Stomach smooth muscle (tissue), 2 donors: ENCODE results near the gene NFE2L1.
A peak's percentile ranks its signal among the peaks of the same experiment; 100 is the strongest.

Experiments used
- H3K27ac ChIP-seq: one replicate; pipeline ENCODE4 v1.7.0; 2013; ENCODE audit warnings: mild to moderate bottlenecking, low read length, inconsistent platforms
- H3K27me3 ChIP-seq, 2 donors: one replicate each; pipeline ENCODE4 v1.7.0; 2013; ENCODE audit warnings: low read length in 2 of 2; ENCODE audit not compliant: insufficient read depth in 2 of 2, control insufficient read depth in 1 of 2
- H3K36me3 ChIP-seq, 2 donors: one replicate each; pipeline ENCODE4 v1.7.0; 2013; ENCODE audit warnings: low read length in 2 of 2; ENCODE audit not compliant: control insufficient read depth in 2 of 2, insufficient read depth in 2 of 2
- H3K4me1 ChIP-seq: one replicate; pipeline ENCODE4 v1.7.0; 2013; ENCODE audit warnings: low read length; ENCODE audit not compliant: control insufficient read depth, insufficient read depth
- H3K4me3 ChIP-seq, 2 donors: one replicate each; pipeline ENCODE4 v1.7.0; 2013; ENCODE audit warnings: low read length in 2 of 2
- H3K9ac ChIP-seq, 2 donors: one replicate each; pipeline ENCODE4 v1.7.0; 2013; ENCODE audit warnings: low read length in 2 of 2, mild to moderate bottlenecking in 1 of 2
- H3K9me3 ChIP-seq, 2 donors: one replicate each; pipeline ENCODE4 v1.7.0; 2013; ENCODE audit warnings: low read length in 2 of 2; ENCODE audit not compliant: control insufficient read depth in 2 of 2
- donor health status: healthy.
- donor health status: Pancreatic carcinoma.

NFE2L1 gene

GRCh38 chr17:48036693-48037035, 11.5 kb upstream of the NFE2L1 start:
- Histone ChIP-seq H3K27me3 (no peaks in the 10 kb centered on the region), H3K4me3 (peak overlapping the region; percentile 69 to 82), H3K27ac (peak overlapping the region; percentile 31), H3K9me3 (no peaks in the 10 kb centered on the region), H3K9ac (peak overlapping the region; percentile 60 to 65), H3K4me1 (peaks cover 15% of the 10 kb centered on the region), H3K36me3 (peaks cover 0 to 4% of the 10 kb centered on the region in 2 donors)

GRCh38 chr17:48037036-48037837, 10.9 kb upstream of the NFE2L1 start, which contains the start of gene COPZ2:
TSS of gene COPZ2 (minus strand) at chr17:48037797. CDS start at chr17:48037777, 20 bp downstream.
- H3K4me3 ChIP-seq: peak within 1 kb of the TSS; percentile 69 to 82
- no peaks in the 10 kb centered on the region for H3K27me3 ChIP-seq
- peak within 1 kb of the TSS; percentile 66 for H3K27ac ChIP-seq
- peaks cover 15% of the 10 kb centered on the region for H3K4me1 ChIP-seq
- H3K9me3 ChIP-seq: no peaks in the 10 kb centered on the region
- peaks cover 0 to 3% of the 10 kb centered on the region in 2 donors for H3K36me3 ChIP-seq
- peak within 1 kb of the TSS; percentile 60 to 65 for H3K9ac ChIP-seq

- Histone ChIP-seq H3K27me3 (no peaks in the 10 kb centered on the region), H3K9me3 (no peaks in the 10 kb centered on the region), H3K27ac (peak overlapping the region; percentile 41), H3K9ac (peak overlapping the region; percentile 30 to 58), H3K4me3 (peak overlapping the region; percentile 38 to 61), H3K4me1 (peaks cover 15% of the 10 kb centered on the region), H3K36me3 (no peaks in the 10 kb centered on the region)
Observed at GRCh38 chr17:48037838-48038323, 10.3 kb upstream of the NFE2L1 start.

DNA sequence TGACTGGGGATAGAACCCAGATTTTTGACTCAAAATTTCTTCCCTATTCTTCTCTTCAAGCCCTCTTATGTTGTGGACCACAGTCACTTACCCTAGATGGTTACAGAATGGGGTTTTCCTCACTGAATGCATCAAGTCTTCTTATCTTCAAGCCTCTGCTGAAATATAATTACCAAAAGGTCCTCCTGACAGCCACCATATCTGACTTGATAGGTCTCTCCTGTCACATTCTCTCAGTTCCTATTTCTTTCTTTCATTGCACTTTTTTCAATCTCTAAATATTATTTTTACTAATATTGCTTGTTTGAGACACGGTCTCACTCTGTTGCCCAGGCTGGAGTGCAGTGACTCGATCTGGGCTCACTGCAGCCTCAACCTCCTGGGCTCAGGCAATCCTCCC, 9.5 kb upstream of the NFE2L1 start:
- H3K4me3 ChIP-seq: no peak overlapping the region
- H3K9me3 ChIP-seq: no peaks in the 10 kb centered on the region
- peaks cover 15% of the 10 kb centered on the region for H3K4me1 ChIP-seq
- H3K27ac ChIP-seq: no peak overlapping the region
- no peak overlapping the region for H3K9ac ChIP-seq
- H3K27me3 ChIP-seq: no peaks in the 10 kb centered on the region
- H3K36me3 ChIP-seq: no peaks in the 10 kb centered on the region

DNA sequence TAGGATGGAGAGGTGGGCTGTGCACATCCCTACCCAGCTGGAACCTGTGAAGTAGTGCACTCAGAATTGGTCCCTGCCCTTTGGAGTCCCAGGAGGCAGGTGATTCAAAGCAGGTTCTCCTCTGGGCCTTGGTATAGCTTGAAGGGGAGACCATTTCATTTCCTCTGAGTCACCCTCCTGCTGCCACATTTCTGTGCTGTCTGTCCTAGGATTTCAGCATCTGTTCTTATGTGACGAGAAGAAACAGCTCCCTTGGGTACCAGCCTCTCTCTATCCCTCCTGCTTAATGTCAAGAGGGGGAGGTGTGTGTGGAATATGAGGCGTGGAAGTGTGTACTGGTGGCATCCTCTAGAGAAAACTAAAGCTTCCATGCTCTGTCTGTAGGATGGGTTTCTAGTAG, 5.0 kb upstream of the NFE2L1 start:
- Histone ChIP-seq H3K4me1 (peaks cover 15% of the 10 kb centered on the region), H3K27me3 (no peaks in the 10 kb centered on the region), H3K9ac (no peak overlapping the region), H3K4me3 (no peak overlapping the region), H3K9me3 (no peaks in the 10 kb centered on the region), H3K27ac (no peak overlapping the region), H3K36me3 (no peaks in the 10 kb centered on the region)

- Histone ChIP-seq H3K9ac (no peak overlapping the region), H3K27ac (no peak overlapping the region), H3K4me3 (no peak overlapping the region), H3K27me3 (no peaks in the 10 kb centered on the region), H3K36me3 (no peaks in the 10 kb centered on the region), H3K9me3 (no peaks in the 10 kb centered on the region), H3K4me1 (peaks cover 20% of the 10 kb centered on the region)
Observed at GRCh38 chr17:48044851-48045250, 3.3 kb upstream of the NFE2L1 start.

DNA sequence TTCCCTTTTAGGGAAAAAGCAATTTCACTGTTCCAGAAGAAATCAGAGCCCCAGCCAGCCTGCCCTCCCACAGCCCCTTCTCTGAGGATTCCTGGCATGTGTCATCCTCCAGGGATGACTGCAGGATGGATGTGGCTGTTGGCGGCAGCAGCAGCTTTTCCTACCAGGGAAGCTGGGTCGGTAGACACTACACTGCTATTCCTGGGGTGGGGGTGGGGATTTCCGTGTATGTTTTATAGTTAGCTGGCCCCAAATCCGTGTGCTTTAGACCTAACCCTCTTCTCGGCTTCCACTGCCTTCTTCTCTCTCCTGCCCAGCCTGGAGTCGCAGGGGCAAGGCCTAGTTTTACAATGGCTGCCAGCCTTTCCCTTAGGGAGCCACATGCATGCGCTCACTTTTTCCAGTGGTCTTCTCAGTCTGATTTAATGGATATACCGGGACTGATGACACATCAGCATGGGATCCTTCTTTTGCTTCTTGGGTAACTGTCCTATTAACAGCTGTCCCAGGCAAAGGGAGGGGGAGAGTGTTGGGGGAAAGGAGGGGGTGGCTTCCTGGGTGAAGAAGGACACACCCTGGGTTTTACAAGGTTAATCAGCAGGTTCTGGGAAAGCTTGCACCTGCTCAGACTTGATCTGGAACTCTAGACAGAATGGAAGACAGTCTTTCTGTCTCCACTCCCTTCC, 2.7 kb upstream of the NFE2L1 start:
- no peaks in the 10 kb centered on the region for H3K36me3 ChIP-seq
- H3K9me3 ChIP-seq: no peaks in the 10 kb centered on the region
- H3K4me1 ChIP-seq: peaks cover 26% of the 10 kb centered on the region
- no peak overlapping the region for H3K27ac ChIP-seq
- H3K9ac ChIP-seq: no peak overlapping the region
- H3K27me3 ChIP-seq: no peaks in the 10 kb centered on the region
- no peak overlapping the region for H3K4me3 ChIP-seq

- no peak overlapping the region for H3K9ac ChIP-seq
- H3K27ac ChIP-seq: no peak overlapping the region
- no peak overlapping the region for H3K4me3 ChIP-seq
- peaks cover 4 to 6% of the 10 kb centered on the region in 2 donors for H3K36me3 ChIP-seq
- H3K4me1 ChIP-seq: peaks cover 34% of the 10 kb centered on the region
- H3K27me3 ChIP-seq: no peaks in the 10 kb centered on the region
- H3K9me3 ChIP-seq: no peaks in the 10 kb centered on the region
Observed at GRCh38 chr17:48046296-48046695, 1.9 kb upstream of the NFE2L1 start.

GRCh38 chr17:48047113-48047740, 932 bp upstream of the NFE2L1 start:
- Histone ChIP-seq H3K4me3 (peak overlapping the region; percentile 87 to 96), H3K9me3 (no peaks in the 10 kb centered on the region), H3K27ac (peak overlapping the region; percentile 92), H3K36me3 (peaks cover 4 to 9% of the 10 kb centered on the region in 2 donors), H3K4me1 (peaks cover 44% of the 10 kb centered on the region), H3K27me3 (no peaks in the 10 kb centered on the region), H3K9ac (peak overlapping the region; percentile 73 to 80)

- peaks cover 4 to 9% of the 10 kb centered on the region in 2 donors for H3K36me3 ChIP-seq
- H3K4me1 ChIP-seq: peaks cover 57% of the 10 kb centered on the region
- H3K4me3 ChIP-seq: peak overlapping the region; percentile 96 to 97
Observed at GRCh38 chr17:48048384-48049126, 396 bp downstream of the NFE2L1 start.

More at GRCh38 chr17:48048384-48049126, 396 bp downstream of the NFE2L1 start:
- no peaks in the 10 kb centered on the region for H3K9me3 ChIP-seq
- peak overlapping the region; percentile 84 to 90 for H3K9ac ChIP-seq
- H3K27ac ChIP-seq: peak overlapping the region; percentile 92
- no peaks in the 10 kb centered on the region for H3K27me3 ChIP-seq
